GDM1 (cell line): ENCODE results near the gene KIAA1217.
"Not testable (repeated sequence)": the region's sequence is repeated elsewhere in the genome, so short reads cannot be mapped to it uniquely, and the experiment has no call there.

Experiments
- DNase-seq: peaks from one replicate; lab custom pipeline; 2025; lab: John Stamatoyannopoulos, UW

Gene KIAA1217

GRCh38 chr10:24288581-24288980 lies 79.6 kb downstream of the KIAA1217 start:
- no peak for DNase-seq

GRCh38 chr10:24289235-24289634 lies 80.3 kb downstream of the KIAA1217 start:
- no peak for DNase-seq

DNA sequence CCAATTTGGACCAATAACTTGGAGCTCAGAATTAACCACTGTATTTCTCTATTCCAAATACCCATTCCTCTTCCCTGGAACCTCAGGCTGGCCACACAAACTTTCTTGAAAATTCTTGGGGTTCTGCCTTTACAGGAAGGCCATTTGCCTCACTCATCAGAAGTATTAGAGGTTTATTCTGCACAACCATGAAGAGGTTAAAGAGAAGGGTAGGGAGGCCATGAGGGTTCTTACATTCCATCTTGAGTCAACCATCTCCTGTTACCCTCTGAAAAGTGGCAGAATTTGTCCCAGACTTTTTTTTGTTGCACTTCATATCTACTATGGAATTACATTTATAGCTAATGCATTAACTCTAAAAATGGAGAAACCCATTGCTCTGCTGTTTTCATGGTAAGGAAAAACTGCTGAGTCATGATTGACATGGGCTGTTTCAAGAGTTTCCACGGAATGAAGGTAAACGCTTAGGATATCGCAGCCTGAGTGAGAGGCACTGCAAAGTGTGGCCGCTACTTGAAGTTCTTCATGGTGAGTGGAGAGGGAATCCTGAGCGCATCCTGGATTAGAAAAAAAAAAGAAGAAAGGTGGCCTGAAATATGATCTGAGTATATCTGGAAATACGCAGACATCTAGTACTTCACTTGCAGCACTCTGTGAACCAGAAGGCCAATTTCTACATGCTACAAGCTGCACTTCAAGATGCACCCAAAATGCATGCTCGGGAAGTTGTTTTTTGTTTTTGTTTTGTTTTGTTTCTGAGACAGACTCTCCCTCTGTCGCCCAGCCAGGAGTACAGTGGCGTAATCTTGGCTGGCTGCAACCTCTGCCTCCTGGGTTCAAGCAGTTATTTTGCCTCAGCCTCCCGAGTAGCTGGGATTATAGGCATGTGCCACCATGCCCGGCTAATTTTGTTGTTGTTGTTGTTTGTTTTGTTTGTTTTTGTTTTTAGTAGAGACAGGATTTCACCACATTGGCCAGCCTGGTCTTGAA lies 83.7 kb downstream of the KIAA1217 start:
- DNase-seq = no peak

DNA sequence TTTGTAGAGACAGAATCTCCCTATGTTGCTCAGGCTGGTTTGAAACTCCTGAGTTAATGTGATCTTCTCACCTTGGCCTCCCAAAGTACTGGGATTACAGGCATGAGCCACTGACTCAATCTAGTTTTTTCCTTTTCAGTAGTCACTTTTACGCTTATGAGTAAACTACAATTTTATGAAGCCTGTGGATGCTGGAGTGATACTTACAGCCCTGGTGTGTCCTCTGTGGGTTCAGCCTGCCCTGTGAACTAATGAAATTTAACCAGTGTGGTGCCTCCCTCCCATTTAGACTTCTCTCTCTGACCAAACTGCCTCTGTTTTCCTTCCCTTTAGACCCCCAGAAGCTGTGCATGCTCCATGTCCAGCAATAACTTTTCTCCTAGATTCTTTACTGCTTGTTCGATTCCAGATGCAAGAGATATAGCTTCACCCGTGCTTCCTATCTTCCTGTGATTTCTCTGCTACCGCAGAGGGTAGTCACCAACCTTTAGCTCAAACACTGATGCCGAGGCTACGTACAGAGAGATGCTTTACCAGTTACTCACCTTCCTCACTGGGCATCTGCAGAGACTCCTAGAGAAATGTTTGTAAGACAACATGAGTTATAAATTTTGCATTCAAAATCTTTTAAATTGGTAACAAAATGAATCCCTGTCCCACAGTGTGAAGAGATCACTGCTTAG lies 90.8 kb downstream of the KIAA1217 start:
- no peak for DNase-seq

- no peak for DNase-seq
Measured at GRCh38 chr10:24303522-24304310, 94.8 kb downstream of the KIAA1217 start.

- no peak for DNase-seq
Measured at GRCh38 chr10:24305551-24306506, 96.9 kb downstream of the KIAA1217 start.

GRCh38 chr10:24306507-24306875 lies 97.6 kb downstream of the KIAA1217 start:
- DNase-seq = no peak

DNA sequence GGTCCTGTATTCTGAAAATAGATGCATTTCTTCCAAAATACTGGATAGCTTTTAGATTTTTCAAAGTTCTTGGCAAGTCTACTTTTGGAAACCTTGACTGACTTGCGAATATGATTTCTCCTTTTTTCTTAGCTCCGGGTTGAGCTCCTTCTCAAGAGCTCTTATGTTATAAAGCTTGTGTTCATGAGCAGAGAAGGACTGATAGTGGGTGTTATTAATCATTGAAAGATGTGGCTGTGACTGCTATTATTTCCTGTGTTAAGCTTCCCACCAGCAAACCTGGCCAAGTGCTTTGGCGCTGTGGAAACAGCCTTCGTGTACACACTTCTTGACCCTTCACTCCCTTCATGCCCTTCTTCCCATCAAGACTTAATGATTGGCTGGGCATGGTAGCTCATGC lies 98.2 kb downstream of the KIAA1217 start:
- DNase-seq = no peak

DNA sequence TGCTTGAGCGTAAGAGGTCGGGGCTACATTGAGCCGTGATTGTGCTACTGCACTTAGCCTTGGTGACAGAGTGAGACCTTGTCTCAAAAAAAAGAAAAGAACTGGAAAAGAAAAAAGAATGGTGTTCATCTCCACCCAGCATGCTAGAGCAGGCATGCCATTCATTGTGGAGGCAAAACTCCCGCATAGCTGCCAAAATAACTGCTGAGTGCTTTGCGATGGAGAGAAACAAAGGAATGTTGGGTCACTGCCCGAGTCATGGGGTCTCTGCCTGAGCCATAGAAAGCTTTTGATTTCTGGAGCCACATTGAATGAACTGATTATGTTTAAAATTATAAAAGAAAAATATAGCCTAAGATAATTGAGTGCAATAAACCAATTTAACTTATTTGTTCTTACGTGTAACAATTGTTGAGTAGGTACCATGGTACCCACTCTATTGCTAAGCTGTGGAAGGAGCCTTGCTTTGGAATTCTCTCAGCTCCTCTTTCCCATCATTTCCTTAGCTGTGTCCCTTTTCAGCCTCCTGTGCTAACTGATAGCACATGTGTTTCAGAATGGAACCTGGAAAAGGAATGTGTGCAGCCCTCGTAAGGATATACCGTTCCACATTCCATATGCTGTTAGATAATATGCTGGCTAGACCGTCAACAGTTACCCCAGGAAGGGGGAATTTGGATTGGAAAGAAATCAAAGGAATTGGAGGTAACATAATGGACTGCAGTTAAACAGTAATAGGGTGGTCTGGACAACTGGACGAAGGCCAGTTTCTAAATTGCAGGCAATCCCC lies 99.0 kb downstream of the KIAA1217 start:
- no peak for DNase-seq

GRCh38 chr10:24310104-24310503 lies 101.2 kb downstream of the KIAA1217 start:
- no peak for DNase-seq

DNA sequence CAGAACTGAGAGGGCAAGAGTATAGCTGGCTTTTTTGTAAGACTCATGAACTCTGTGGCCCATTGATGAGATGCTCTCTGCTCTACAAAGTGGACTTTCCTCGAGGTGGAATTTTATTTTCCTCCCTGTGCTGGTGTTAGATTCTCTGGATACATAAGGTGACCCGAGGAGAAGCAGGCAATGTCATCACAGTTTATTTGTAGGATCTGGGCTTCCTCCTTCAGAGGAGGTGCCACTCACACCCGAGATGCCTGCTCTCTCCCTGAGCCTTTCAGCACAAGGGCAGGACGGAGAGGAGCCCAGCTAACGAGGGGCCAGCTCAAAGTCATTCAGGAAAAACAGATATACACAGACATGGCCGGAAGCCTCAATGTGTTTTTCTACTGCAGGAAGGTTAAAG lies 103.0 kb downstream of the KIAA1217 start:
- no peak for DNase-seq

GRCh38 chr10:24313283-24313682 lies 104.3 kb downstream of the KIAA1217 start:
- no peak for DNase-seq

DNA sequence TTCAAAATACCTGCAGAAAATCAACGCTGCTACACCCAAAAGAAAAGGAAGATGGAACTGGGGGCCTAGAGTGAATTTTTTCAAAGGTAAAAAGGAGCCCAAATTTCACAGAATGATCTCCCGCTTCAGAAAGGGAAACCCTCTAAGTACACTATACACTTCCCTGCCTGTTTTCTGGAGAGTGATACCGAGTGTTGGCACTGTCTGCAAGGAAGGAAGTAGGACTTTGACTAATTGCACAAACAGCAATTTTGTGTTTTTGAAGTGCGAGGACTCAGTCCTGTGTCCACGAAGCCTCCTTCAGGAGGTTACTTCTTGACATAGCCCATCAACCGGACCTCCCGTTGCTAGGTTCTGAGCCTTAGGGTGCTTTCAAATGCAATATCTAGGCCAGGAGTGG lies 106.3 kb downstream of the KIAA1217 start:
- DNase-seq = no peak

DNA sequence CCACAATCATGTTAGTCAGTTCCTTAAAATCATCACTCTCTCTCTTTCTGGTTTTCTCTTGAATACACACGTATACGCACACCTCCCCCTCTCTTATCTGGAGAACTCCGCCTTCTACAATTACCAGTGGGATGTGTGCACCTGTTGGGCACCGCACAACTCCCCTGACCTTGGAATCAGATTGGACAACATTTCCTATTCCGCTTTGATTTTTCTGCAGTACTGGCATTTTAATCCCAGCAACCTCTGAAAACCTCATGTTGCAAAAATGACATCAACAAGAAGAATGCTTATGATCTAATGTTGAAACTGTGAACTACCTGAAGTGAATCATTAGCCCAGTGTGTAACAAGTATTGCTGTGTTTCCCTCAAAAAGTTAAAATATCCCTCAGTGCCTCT lies 109.6 kb downstream of the KIAA1217 start:
- no peak for DNase-seq

DNA sequence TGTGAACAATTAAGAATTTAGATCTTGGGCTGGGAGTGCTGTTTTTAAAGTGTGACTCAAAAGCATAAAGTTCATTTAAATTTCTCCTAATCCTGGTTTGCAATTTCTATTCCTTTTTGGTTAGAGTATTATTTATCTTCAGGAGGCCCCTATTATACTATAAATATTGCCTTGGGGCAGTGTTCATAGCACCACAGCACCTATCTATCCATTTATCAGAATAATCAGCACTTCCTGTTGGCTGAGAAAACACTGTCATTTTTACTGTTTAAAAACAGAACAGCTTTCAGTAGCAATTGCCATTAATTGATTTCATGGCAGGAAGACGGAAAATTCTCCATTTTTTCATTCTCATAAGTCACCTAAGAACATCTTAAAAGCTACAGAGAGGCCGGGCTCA lies 111.4 kb downstream of the KIAA1217 start:
- DNase-seq = no peak

DNA sequence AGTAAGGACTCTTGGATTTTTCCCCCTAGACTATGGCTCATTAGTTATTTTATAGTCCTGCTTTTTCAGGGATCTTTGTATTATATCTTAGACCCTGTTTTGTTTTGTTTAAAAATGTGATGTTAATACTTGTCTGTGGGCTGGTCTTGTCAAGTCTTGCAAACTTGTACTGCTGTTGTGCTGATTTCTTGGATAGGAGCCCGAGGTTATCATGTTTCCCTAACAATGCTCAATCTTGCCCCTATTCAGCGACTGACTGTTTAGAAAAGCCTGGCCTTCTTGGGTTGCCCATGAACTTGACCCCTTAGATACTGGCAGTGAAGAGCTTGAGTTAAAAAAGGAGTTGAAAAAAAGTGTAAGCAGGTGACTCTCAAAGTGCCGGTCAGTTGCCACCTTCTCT lies 115.7 kb downstream of the KIAA1217 start:
- no peak for DNase-seq

- no peak for DNase-seq
Measured at GRCh38 chr10:24331457-24331856, 122.5 kb downstream of the KIAA1217 start.

DNA sequence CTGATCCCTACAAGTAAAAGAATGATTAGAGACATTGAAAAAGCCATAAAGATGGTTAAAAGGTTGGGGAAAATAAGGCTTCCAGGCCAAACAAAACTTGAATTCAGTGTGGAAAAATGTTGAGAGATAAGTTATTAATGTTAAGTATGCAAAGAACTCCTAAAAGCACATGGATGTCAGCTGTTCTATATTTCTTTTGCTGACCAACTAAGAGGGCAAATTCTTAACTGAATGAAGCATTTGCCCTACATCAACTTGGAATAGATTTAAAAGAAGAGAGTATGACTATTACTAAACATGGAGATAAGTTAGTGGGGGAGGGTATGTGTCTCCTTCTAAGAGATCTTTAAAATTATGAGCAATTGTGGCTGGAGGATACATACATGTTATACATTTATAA lies 124.8 kb downstream of the KIAA1217 start:
- DNase-seq = no peak

- DNase-seq = no peak
Measured at GRCh38 chr10:24334279-24334939, 125.5 kb downstream of the KIAA1217 start.

DNA sequence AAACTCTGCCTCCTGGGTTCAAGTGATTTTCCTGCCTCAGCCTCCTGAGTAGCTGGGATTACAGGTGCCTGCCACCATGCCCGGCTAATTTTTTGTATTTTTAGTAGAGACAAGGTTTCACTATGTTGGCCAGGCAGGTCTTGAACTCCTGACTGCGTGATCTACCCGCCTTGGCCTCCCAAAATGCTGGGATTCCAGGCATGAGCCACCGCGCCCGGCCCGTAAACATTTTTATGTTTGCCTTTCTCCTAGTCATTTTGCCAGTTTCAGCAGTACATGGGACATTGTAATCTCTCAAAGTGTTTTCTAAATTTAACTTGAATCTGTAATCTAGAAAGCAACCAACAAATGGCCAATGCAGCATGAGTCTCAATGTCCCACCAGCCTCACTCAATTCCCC lies 128.8 kb downstream of the KIAA1217 start:
- not testable (repeated sequence) for DNase-seq
